HG02852 (cell line): ENCODE measurements around the gene RAB11B.
"Not testable (repeated sequence)": the region's sequence is repeated elsewhere in the genome, so short reads cannot be mapped to it uniquely, and the experiment has no call there.

Experiments
- ATAC-seq: cut with Tn5 transposase; IDR thresholded peaks from one replicate; pipeline ENCODE4 v1.9.1; 2021; ENCODE audit warnings: mild to moderate bottlenecking, moderate library complexity; ENCODE audit not compliant: unreplicated experiment

The RAB11B gene

GRCh38 chr19:8389891-8390616, at the start of gene RAB11B:
RAB11B (plus strand) TSS chr19:8390360; CDS start chr19:8390417, 57 bp downstream.
- ATAC-seq: peak; percentile 90

GRCh38 chr19:8341504-8341903, 48.7 kb upstream of the RAB11B start:
- not testable (repeated sequence) for ATAC-seq

GRCh38 chr19:8342316-8342683, 47.9 kb upstream of the RAB11B start:
- no peak for ATAC-seq

- peak; percentile 89 for ATAC-seq
Measured at GRCh38 chr19:8342684-8343482, 47.3 kb upstream of the RAB11B start, which contains the start of gene KANK3. KANK3 (minus strand) TSS chr19:8343262; CDS start chr19:8337828, 5,434 bp downstream.

GRCh38 chr19:8343483-8343844, 46.7 kb upstream of the RAB11B start:
- ATAC-seq: no peak

GRCh38 chr19:8349629-8350372, 40.4 kb upstream of the RAB11B start:
- not testable (repeated sequence) for ATAC-seq

- ATAC-seq: no peak
Measured at GRCh38 chr19:8352134-8352827, 37.9 kb upstream of the RAB11B start.

- not testable (repeated sequence) for ATAC-seq
Measured at GRCh38 chr19:8352845-8353244, 37.3 kb upstream of the RAB11B start.

- no peak for ATAC-seq
Measured at GRCh38 chr19:8355631-8356402, 34.3 kb upstream of the RAB11B start.

- ATAC-seq: no peak
Measured at GRCh38 chr19:8357007-8357521, 33.1 kb upstream of the RAB11B start.

GRCh38 chr19:8358948-8359347, 31.2 kb upstream of the RAB11B start:
- ATAC-seq: no peak

GRCh38 chr19:8360196-8360595, 30.0 kb upstream of the RAB11B start:
- no peak for ATAC-seq

GRCh38 chr19:8361921-8362793, 28.0 kb upstream of the RAB11B start:
- no peak for ATAC-seq

GRCh38 chr19:8363803-8364771, 26.1 kb upstream of the RAB11B start, which contains the start of gene ANGPTL4:
ANGPTL4 (plus strand) TSS chr19:8364155; CDS start chr19:8364322, 167 bp downstream.
- no peak for ATAC-seq

- no peak for ATAC-seq
Measured at GRCh38 chr19:8366121-8366581, 24.0 kb upstream of the RAB11B start.

GRCh38 chr19:8366961-8367326, 23.2 kb upstream of the RAB11B start:
- ATAC-seq: no peak

- ATAC-seq: no peak
Measured at GRCh38 chr19:8367327-8368001, 22.7 kb upstream of the RAB11B start.
